ENCODE data around the gene ATG2B.

ATG2B gene

GRCh38 chr14:96362965-96363750 lies at the start of gene ATG2B, which contains the start of gene GSKIP:
Gene ATG2B, minus strand, starts transcription at chr14:96363341. Its CDS starts 365 bp downstream, at chr14:96362976.
Gene GSKIP, plus strand, starts transcription at chr14:96363526. Its CDS starts 18,722 bp downstream, at chr14:96382248.
- in situ Hi-C loops (cut with MboI; ENCODE audit: low sequenced_read_pairs), result no loop called here

GRCh38 chr14:96410119-96410518 lies 47.0 kb upstream of the ATG2B start:
- in situ Hi-C loops (cut with MboI; ENCODE audit: low sequenced_read_pairs), result no loop called here

- in situ Hi-C loops (cut with MboI; ENCODE audit: low sequenced_read_pairs), result no loop called here
Observed at GRCh38 chr14:96409701-96410100, 46.6 kb upstream of the ATG2B start.

GRCh38 chr14:96408608-96409007 lies 45.5 kb upstream of the ATG2B start:
- in situ Hi-C loops (cut with MboI; ENCODE audit: low sequenced_read_pairs), result no loop called here

- in situ Hi-C loops (cut with MboI; ENCODE audit: low sequenced_read_pairs), result no loop called here
Observed at GRCh38 chr14:96407935-96408570, 44.9 kb upstream of the ATG2B start.

GRCh38 chr14:96405677-96406076 lies 42.5 kb upstream of the ATG2B start:
- in situ Hi-C loops (cut with MboI; ENCODE audit: low sequenced_read_pairs), result no loop called here

- in situ Hi-C loops (cut with MboI; ENCODE audit: low sequenced_read_pairs), result no loop called here
Observed at GRCh38 chr14:96403409-96403808, 40.3 kb upstream of the ATG2B start.

- in situ Hi-C loops (cut with MboI; ENCODE audit: low sequenced_read_pairs), result no loop called here
Observed at GRCh38 chr14:96400495-96400894, 37.4 kb upstream of the ATG2B start.

- in situ Hi-C loops (cut with MboI; ENCODE audit: low sequenced_read_pairs), result no loop called here
Observed at GRCh38 chr14:96399405-96399804, 36.3 kb upstream of the ATG2B start.

- in situ Hi-C loops (cut with MboI; ENCODE audit: low sequenced_read_pairs), result no loop called here
Observed at GRCh38 chr14:96398921-96399320, 35.8 kb upstream of the ATG2B start.

GRCh38 chr14:96398432-96398831 lies 35.3 kb upstream of the ATG2B start:
- in situ Hi-C loops (cut with MboI; ENCODE audit: low sequenced_read_pairs), result no loop called here

- in situ Hi-C loops (cut with MboI; ENCODE audit: low sequenced_read_pairs), result no loop called here
Observed at GRCh38 chr14:96394047-96394815, 31.1 kb upstream of the ATG2B start.

GRCh38 chr14:96393071-96393691 lies 30.0 kb upstream of the ATG2B start:
- in situ Hi-C loops (cut with MboI; ENCODE audit: low sequenced_read_pairs), result no loop called here

- in situ Hi-C loops (cut with MboI; ENCODE audit: low sequenced_read_pairs), result no loop called here
Observed at GRCh38 chr14:96391293-96392118, 28.4 kb upstream of the ATG2B start.

- in situ Hi-C loops (cut with MboI; ENCODE audit: low sequenced_read_pairs), result no loop called here
Observed at GRCh38 chr14:96390965-96391292, 27.8 kb upstream of the ATG2B start.

GRCh38 chr14:96385385-96385784 lies 22.2 kb upstream of the ATG2B start:
- in situ Hi-C loops (cut with MboI; ENCODE audit: low sequenced_read_pairs), result no loop called here

- in situ Hi-C loops (cut with MboI; ENCODE audit: low sequenced_read_pairs), result no loop called here
Observed at GRCh38 chr14:96384740-96385139, 21.6 kb upstream of the ATG2B start.

- in situ Hi-C loops (cut with MboI; ENCODE audit: low sequenced_read_pairs), result no loop called here
Observed at GRCh38 chr14:96384053-96384452, 20.9 kb upstream of the ATG2B start.

- in situ Hi-C loops (cut with MboI; ENCODE audit: low sequenced_read_pairs), result no loop called here
Observed at GRCh38 chr14:96383445-96383844, 20.3 kb upstream of the ATG2B start.

GRCh38 chr14:96380735-96381134 lies 17.6 kb upstream of the ATG2B start:
- in situ Hi-C loops (cut with MboI; ENCODE audit: low sequenced_read_pairs), result no loop called here

All from HL-60/S4 treated with phorbol 12-myristate 13-acetate at 8.2 ng/mL for 4 days and 3 days (cell line).